Measurements from ENCODE around the gene LMNA.
"Not testable (repeated sequence)": the region's sequence is repeated elsewhere in the genome, so short reads cannot be mapped to it uniquely, and the experiment has no call there.

LMNA gene

GRCh38 chr1:156162430-156163037, 48.0 kb downstream of the LMNA start:
- no peak for DNase-seq (ENCODE audit: low read depth in 2 of 2)

GRCh38 chr1:156163712-156164111, 49.2 kb downstream of the LMNA start:
- no peak for DNase-seq (ENCODE audit: low read depth in 2 of 2)

- no peak for DNase-seq (ENCODE audit: low read depth in 2 of 2)
Measured at GRCh38 chr1:156164125-156164831, 49.8 kb downstream of the LMNA start.

- DNase-seq (ENCODE audit: low read depth in 2 of 2) = no peak
Measured at GRCh38 chr1:156165083-156165482, 50.6 kb downstream of the LMNA start.

GRCh38 chr1:156167536-156167935, 53.0 kb downstream of the LMNA start:
- DNase-seq (ENCODE audit: low read depth in 2 of 2) = no peak

- DNase-seq (ENCODE audit: low read depth in 2 of 2) = no peak
Measured at GRCh38 chr1:156172696-156173470, 58.4 kb downstream of the LMNA start.

GRCh38 chr1:156176610-156177210, 62.2 kb downstream of the LMNA start:
- no peak for DNase-seq (ENCODE audit: low read depth in 2 of 2)

- DNase-seq (ENCODE audit: low read depth in 2 of 2) = no peak
Measured at GRCh38 chr1:156177919-156178654, 63.6 kb downstream of the LMNA start.

GRCh38 chr1:156180471-156180870, 66.0 kb downstream of the LMNA start:
- DNase-seq (ENCODE audit: low read depth in 2 of 2) = no peak

- DNase-seq (ENCODE audit: low read depth in 2 of 2) = not testable (repeated sequence)
Measured at GRCh38 chr1:156181391-156181924, 66.9 kb downstream of the LMNA start.

GRCh38 chr1:156182010-156182779, 67.7 kb downstream of the LMNA start:
- not testable (repeated sequence) for DNase-seq (ENCODE audit: low read depth in 2 of 2)

- not testable (repeated sequence) for DNase-seq (ENCODE audit: low read depth in 2 of 2)
Measured at GRCh38 chr1:156186347-156187177, 72.1 kb downstream of the LMNA start.
